ENCODE results near the gene IZUMO1. TPM values are rescaled to one million over a fixed set of nuclear protein-coding genes. Genes with fewer than 3 reads are reported as not detected.
A peak's percentile ranks its signal among the peaks of the same experiment; 100 is the strongest.

IZUMO1 gene
- total and polyA plus RNA-seq, 12 donors, result 0.59 to 2.9 (median 1.2) TPM; not detected in 3

GRCh38 chr19:48738557-48739403 is 7.9 kb downstream of the IZUMO1 start:
- no peaks in the 10 kb centered on the region for H3K9me3 ChIP-seq (replicated peaks in 1 of 3)
- H3K27ac ChIP-seq, result peak overlapping the region in 4 of 5 donors; percentile 45 to 93 (median 76)
- 1 to 15% (median 2%) methylated on average over 5 to 93 of the region's 96 CpGs for WGBS, 4 donors
- no peaks in the 10 kb centered on the region for H3K27me3 ChIP-seq
- TF ChIP-seq POLR2A (IDR thresholded peaks at IDR 0.05), result peak in 1 of 2 donors; percentile 71
- TF ChIP-seq, protein P1, sequence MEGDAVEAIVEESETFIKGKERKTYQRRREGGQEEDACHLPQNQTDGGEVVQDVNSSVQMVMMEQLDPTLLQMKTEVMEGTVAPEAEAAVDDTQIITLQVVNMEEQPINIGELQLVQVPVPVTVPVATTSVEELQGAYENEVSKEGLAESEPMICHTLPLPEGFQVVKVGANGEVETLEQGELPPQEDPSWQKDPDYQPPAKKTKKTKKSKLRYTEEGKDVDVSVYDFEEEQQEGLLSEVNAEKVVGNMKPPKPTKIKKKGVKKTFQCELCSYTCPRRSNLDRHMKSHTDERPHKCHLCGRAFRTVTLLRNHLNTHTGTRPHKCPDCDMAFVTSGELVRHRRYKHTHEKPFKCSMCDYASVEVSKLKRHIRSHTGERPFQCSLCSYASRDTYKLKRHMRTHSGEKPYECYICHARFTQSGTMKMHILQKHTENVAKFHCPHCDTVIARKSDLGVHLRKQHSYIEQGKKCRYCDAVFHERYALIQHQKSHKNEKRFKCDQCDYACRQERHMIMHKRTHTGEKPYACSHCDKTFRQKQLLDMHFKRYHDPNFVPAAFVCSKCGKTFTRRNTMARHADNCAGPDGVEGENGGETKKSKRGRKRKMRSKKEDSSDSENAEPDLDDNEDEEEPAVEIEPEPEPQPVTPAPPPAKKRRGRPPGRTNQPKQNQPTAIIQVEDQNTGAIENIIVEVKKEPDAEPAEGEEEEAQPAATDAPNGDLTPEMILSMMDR (IDR thresholded peaks at IDR 0.05), result peak in 3 of 6 experiments; percentile 38 to 72 (median 60)
- peak overlapping the region in 2 of 4 donors; percentile 13 to 50 for H3K4me3 ChIP-seq
- H3K36me3 ChIP-seq (replicated peaks in 1 of 2), result no peaks in the 10 kb centered on the region
- peaks cover 24 to 25% of the 10 kb centered on the region in 2 donors for H3K4me1 ChIP-seq (replicated peaks in 1 of 2)
- intact Hi-C loops (cut with DNase I), result loop anchor here in 1 of 2 donors (10.0 kb wide), 1 partner anchor 64 kb away; the partner anchor contains the start of gene NTN5
- DNase-seq, result peak; percentile 95 to 98 (median 96)

DNA sequence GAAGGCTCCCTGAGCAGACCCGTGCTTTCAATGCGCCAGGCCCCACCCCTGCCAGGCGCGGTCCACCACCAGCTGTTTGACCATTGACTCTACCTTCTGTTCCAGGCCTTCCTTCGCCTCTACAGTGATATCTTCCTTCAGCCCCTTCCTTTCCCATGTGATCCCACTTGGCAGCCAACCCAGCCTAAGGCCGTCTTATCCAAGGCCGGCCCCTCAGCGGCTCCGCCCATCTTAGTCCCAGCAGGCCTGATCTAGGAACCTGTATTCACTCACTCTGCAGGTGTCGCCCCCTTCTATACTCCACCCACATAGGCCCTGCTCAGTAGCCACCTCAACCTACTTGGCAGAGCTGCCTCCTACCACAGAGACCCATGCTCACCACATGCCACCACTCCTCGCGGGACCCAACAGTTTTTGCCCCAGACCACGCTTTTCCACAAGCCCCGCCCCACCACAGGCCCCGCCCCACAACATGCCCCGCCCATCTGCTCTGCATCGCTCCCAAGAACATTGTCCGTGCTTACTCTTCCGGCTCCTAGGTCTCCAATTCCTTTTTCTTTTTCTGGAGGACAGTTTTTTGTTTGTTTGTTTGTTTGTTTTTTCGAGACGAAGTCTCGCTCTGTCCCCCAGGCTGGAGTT is 9.2 kb downstream of the IZUMO1 start:
- intact Hi-C loops (cut with DNase I), result loop anchor here in 1 of 2 donors (10.0 kb wide), 1 partner anchor 63 kb away; the partner anchor contains the start of gene NTN5
- WGBS, 4 donors, result 47 to 68% (median 50%) methylated on average over 22 of the region's 22 CpGs
- H3K9me3 ChIP-seq (replicated peaks in 1 of 3), result no peaks in the 10 kb centered on the region
- peak overlapping the region in 1 of 5 donors; percentile 44 for H3K27ac ChIP-seq
- H3K27me3 ChIP-seq, result no peaks in the 10 kb centered on the region
- TF ChIP-seq POLR2A (IDR thresholded peaks at IDR 0.05), result no peak
- TF ChIP-seq, protein P1 (IDR thresholded peaks at IDR 0.05), result no peak
- H3K36me3 ChIP-seq (replicated peaks in 1 of 2), result no peaks in the 10 kb centered on the region
- peak; percentile 73 to 86 (median 84) for DNase-seq
- no peak overlapping the region for H3K4me3 ChIP-seq
- H3K4me1 ChIP-seq (replicated peaks in 1 of 2), result peaks cover 24 to 25% of the 10 kb centered on the region in 2 donors

DNA sequence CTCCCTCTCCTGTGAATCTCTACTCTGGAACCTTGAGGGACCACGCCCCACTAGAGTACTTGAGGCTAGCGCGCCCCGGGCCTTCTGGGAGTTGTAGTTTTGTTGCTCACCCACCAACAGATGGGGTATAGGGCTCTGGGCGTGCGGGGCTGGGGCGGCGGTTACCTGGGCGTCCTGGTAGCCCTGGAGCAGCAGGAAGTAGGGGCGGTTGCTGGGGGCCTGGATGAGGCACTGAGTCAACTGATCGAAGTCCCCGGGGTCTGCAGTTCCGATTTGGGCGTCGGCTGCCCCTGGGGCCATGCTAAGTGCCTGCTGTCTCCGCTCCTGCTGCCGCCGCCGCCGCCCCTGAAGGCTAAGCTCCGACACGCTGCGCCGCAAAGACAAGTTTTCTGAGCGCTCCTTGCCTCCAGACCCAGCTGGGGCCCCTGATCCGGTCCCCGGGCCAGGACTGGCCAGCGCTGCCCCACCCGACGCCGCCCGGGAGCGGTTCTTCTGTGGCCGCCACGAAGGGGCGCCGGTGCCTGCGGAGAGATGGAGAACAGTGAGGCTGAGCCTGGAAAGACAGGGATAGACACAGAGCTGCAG is 11.6 kb downstream of the IZUMO1 start:
- Histone ChIP-seq H3K4me1 (replicated peaks in 1 of 2) (peaks cover 13 to 16% of the 10 kb centered on the region in 2 donors), H3K36me3 (replicated peaks in 1 of 2) (no peaks in the 10 kb centered on the region), H3K27me3 (no peaks in the 10 kb centered on the region), H3K27ac (no peak overlapping the region), H3K4me3 (no peak overlapping the region), H3K9me3 (replicated peaks in 1 of 3) (no peaks in the 10 kb centered on the region)
- TF ChIP-seq, protein P1 (IDR thresholded peaks at IDR 0.05), result no peak
- no peak for TF ChIP-seq POLR2A (IDR thresholded peaks at IDR 0.05)
- 56 to 81% (median 73%) methylated on average over 22 to 38 of the region's 38 CpGs for WGBS, 4 donors
- intact Hi-C loops (cut with DNase I), result loop anchor here in 1 of 2 donors (10.0 kb wide), 1 partner anchor 60 kb away; the partner anchor contains the start of gene NTN5
- DNase-seq, result no peak

- H3K36me3 ChIP-seq (replicated peaks in 1 of 2), result no peaks in the 10 kb centered on the region
- intact Hi-C loops (cut with DNase I), result loop anchor here in 1 of 2 donors (10.0 kb wide), 1 partner anchor 60 kb away; the partner anchor contains the start of gene NTN5
- no peak for DNase-seq
- H3K4me3 ChIP-seq, result no peak overlapping the region
- H3K27ac ChIP-seq, result no peak overlapping the region
- H3K4me1 ChIP-seq (replicated peaks in 1 of 2), result peaks cover 9 to 11% of the 10 kb centered on the region in 2 donors
- H3K9me3 ChIP-seq (replicated peaks in 1 of 3), result no peaks in the 10 kb centered on the region
- WGBS, 4 donors, result 96 to 100% (median 99%) methylated on average over 9 of the region's 9 CpGs
- H3K27me3 ChIP-seq, result no peaks in the 10 kb centered on the region
- no peak for TF ChIP-seq POLR2A (IDR thresholded peaks at IDR 0.05)
- TF ChIP-seq, protein P1 (IDR thresholded peaks at IDR 0.05), result no peak
These were observed 12.1 kb downstream of the IZUMO1 start for GRCh38 chr19:48734625-48735024.
